HG03159 (cell line): ENCODE measurements around the gene CDCA7.
"Not testable (repeated sequence)": the region's sequence is repeated elsewhere in the genome, so short reads cannot be mapped to it uniquely, and the experiment has no call there.

Source experiments
- ATAC-seq: cut with Tn5 transposase; IDR thresholded peaks from one replicate; pipeline ENCODE4 v1.9.1; 2021; ENCODE audit warnings: mild to moderate bottlenecking, moderate library complexity; ENCODE audit not compliant: unreplicated experiment

Gene CDCA7

GRCh38 chr2:173357346-173357745, 2.7 kb downstream of the CDCA7 start:
- ATAC-seq: no peak

- no peak for ATAC-seq
Measured at GRCh38 chr2:173358616-173359015, 3.9 kb downstream of the CDCA7 start.

- no peak for ATAC-seq
Measured at GRCh38 chr2:173359231-173359630, 4.6 kb downstream of the CDCA7 start.

GRCh38 chr2:173370198-173370597, 15.5 kb downstream of the CDCA7 start:
- ATAC-seq: no peak

GRCh38 chr2:173371023-173371422, 16.4 kb downstream of the CDCA7 start:
- ATAC-seq: no peak

GRCh38 chr2:173373290-173373689, 18.6 kb downstream of the CDCA7 start:
- no peak for ATAC-seq

- no peak for ATAC-seq
Measured at GRCh38 chr2:173374634-173375033, 20.0 kb downstream of the CDCA7 start.

- not testable (repeated sequence) for ATAC-seq
Measured at GRCh38 chr2:173385534-173385933, 30.9 kb downstream of the CDCA7 start.

GRCh38 chr2:173386021-173386737, 31.5 kb downstream of the CDCA7 start:
- ATAC-seq: no peak

- no peak for ATAC-seq
Measured at GRCh38 chr2:173386738-173387065, 32.0 kb downstream of the CDCA7 start.

GRCh38 chr2:173387079-173387478, 32.4 kb downstream of the CDCA7 start:
- ATAC-seq: no peak

- no peak for ATAC-seq
Measured at GRCh38 chr2:173387660-173388059, 33.0 kb downstream of the CDCA7 start.

GRCh38 chr2:173388795-173389194, 34.1 kb downstream of the CDCA7 start:
- ATAC-seq: no peak

- no peak for ATAC-seq
Measured at GRCh38 chr2:173390036-173390435, 35.4 kb downstream of the CDCA7 start.

GRCh38 chr2:173392731-173393130, 38.1 kb downstream of the CDCA7 start:
- ATAC-seq: no peak

- no peak for ATAC-seq
Measured at GRCh38 chr2:173393186-173393585, 38.5 kb downstream of the CDCA7 start.

- no peak for ATAC-seq
Measured at GRCh38 chr2:173393636-173394035, 39.0 kb downstream of the CDCA7 start.

GRCh38 chr2:173394091-173394974, 39.7 kb downstream of the CDCA7 start:
- ATAC-seq: no peak

- no peak for ATAC-seq
Measured at GRCh38 chr2:173395567-173396351, 41.1 kb downstream of the CDCA7 start.

- ATAC-seq: no peak
Measured at GRCh38 chr2:173397539-173397938, 42.9 kb downstream of the CDCA7 start.

GRCh38 chr2:173399229-173399628, 44.6 kb downstream of the CDCA7 start:
- no peak for ATAC-seq
